T-helper 22 cell (primary cell): ENCODE data around the gene PRKG2.
"Not testable (repeated sequence)": the region's sequence is repeated elsewhere in the genome, so short reads cannot be mapped to it uniquely, and the experiment has no call there.

Experiments
- DNase-seq: peaks from one replicate; pipeline ENCODE4 v3.0.0-alpha.2; 2020; ENCODE audit warnings: low read depth

Gene PRKG2, protein sequence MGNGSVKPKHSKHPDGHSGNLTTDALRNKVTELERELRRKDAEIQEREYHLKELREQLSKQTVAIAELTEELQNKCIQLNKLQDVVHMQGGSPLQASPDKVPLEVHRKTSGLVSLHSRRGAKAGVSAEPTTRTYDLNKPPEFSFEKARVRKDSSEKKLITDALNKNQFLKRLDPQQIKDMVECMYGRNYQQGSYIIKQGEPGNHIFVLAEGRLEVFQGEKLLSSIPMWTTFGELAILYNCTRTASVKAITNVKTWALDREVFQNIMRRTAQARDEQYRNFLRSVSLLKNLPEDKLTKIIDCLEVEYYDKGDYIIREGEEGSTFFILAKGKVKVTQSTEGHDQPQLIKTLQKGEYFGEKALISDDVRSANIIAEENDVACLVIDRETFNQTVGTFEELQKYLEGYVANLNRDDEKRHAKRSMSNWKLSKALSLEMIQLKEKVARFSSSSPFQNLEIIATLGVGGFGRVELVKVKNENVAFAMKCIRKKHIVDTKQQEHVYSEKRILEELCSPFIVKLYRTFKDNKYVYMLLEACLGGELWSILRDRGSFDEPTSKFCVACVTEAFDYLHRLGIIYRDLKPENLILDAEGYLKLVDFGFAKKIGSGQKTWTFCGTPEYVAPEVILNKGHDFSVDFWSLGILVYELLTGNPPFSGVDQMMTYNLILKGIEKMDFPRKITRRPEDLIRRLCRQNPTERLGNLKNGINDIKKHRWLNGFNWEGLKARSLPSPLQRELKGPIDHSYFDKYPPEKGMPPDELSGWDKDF

DNA sequence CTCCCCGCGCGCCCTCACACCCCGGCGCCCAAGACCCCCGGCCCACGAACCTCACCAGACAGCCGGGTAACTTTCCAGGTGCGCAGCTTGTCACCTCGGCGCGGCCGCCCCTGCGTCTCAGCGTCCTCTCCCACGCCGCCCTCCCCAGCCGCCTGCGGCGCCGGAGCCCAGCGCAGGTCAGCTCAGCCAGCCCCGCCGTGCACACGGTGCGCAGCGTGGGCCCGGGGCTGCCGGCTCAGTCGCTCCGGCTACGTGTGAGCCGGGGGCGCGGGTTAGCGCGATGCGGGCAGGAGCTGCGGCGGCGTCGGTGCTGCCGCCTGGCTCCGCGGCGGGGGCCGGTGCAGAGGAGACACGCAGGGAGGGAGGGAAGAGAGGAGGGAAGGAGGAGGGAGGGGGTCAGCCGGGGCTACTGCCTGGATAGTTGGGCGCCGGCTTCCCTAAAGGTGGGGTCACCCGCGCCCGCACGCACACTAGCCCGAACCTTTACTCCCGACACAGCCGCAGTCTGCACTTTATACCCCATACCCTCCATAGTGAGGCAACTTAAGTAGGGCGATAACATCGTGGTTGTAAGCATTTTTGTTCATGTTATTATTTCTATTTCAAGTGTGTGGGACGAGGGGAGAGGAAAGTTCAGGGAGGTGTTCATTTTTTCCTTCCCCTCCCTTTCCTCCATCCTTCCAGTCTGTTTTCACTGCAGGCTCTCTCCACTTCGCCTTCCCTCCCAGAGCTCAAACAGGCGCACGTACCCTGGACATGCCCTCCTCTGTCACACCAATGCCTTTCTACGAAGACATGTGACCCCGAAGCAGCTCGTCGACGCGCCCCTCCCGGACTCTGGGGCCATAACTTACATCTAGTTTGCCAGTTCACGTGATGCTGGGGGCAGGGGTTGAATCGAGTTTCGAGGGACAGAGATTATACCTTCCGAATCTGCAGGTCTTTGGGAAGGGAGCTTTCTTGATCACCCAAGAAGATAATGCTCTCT is at the start of gene PRKG2:
TSS of gene PRKG2 (minus strand) at position 342 of the 988 bp plus-strand sequence. CDS start 10,175 bp downstream, outside the sequence.
- DNase-seq, result no peak

DNA sequence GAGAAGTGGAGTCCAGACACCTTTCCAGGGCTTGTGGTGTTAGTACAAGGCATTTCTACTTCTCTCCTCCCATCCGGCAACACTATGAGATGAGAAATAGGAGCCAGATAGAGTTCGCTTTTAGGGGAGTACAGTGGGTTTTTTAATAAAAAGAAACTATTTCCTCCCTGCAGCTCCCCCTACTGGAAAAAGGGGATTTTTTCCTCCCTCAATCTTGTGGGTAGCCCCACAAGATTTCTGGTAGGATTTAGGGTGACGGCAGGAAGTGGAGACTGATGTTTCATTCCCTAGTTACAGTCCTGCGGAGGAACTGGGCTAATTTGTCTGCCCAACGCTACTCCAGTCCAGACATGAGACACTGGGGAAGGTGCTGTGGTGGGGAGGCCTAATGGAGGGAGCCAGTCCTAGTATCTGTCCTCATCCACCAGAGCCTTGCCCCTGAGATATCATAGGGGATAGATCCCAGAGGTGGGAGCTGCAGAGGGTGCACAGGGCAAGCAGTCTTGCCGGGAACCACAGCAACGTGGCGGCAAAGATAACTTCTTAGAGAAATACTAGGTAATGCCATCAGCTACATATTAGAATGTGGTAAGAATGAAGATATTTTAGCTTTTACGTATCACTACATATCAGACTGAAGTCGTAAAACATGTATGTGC is 45.5 kb upstream of the PRKG2 start:
- no peak for DNase-seq

DNA sequence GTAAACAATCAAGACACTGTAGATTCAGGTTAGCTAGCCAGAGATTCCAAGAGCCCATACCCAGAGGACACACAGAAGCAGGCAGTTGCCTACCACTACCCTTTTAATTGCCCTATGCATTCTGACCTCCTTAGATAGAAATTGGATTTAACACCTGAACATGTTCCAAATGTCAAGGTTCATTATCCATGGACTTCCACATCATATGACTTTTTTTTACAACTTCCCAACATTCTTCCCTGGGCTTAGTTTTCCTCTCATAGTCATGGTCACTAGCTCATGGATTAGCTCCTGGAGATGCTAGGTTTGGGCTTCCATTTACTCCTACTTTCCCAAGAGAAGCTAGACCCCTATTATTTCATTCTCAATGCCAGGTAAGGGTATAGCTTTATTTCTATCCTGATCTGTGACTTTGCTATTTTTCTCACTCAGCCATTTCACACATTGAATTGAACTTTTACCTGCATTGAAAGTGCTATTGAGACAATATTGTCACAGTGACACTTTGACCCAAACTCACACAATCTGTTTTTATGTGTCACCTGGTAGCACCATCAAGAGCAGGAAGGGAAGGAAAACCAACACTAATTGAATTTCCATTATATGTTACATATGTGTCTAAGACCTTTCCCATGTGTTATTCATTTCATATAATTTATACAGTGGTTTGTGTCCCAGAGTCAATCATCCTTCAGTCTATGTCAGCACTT is 44.0 kb upstream of the PRKG2 start:
- no peak for DNase-seq

DNA sequence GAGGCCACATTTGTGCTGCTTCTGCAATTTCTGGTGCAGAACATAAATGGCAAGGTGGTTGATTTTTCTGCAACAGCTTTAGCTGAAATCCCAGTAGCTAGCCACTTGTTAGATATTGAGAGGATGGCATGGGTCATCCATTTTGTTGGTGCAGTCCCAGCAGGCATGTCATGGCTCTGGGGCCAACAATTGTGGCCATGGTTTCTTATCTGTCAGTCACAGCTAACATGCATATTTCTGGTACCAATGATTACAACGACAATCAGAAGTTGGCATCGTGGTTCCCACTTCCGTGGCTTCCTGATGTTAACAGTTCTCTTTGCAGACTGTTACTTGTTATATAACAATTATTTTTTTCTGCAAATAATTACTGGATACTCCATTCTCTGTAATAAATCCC is 42.8 kb upstream of the PRKG2 start:
- DNase-seq, result no peak

DNA sequence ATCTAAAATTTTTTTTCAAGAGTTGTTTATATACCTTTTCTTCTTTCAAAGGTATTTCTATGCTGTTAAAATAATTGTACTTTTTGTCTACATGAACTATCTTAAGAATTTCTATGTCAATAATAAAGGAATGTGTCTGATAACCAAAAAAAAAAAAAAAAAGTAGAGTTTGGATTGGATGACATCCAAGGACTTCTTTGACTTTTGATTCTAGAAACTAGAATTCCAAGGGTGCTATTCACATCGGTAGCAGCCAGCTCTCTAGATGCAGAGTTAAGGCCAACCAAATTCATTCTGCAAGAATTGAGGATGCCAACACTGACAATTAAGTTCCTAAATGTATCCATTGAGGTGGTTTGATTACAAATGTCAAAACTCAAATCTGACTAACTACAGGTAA is 42.0 kb upstream of the PRKG2 start:
- DNase-seq, result no peak

DNA sequence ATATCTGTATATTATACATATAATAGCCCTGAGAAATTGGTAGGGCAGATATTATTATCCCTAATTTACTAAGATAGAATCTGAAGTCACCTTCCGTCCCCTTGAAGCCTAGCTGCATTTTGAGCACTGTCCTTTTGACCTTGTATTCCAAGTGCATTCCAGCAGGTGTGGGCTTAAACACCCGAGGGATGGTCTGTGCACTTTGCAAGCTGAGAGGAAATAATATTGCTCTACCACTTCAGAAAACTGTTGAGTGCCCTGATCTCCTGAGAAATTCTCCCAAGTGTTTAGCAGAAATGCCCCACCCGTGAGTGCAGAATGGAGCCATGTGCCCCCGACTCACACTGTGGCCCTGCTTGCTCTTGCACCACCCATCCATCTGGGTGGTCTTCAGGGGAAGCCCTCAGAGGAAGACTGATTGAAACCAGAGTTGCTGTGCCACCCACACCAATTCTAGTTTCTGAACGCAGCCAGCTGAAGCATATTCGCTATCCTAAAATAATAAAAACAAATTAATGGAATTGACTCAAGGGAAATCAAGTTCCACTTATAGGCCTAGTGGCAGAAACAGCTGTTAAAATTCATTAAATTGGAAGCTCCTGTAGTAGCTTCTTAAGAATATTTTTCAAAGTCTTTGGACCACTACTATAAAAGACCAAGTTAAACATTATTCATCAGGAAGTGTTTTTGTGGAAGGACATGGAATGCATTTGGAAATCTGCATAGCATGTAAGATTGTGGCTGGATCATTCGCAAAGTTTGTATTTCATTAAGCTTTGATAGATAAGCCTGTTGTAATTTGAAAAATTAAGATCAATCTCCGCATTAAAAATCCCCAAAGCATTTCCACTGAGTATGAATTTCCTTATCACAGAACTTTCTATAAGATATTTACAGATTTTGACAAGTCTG is 41.3 kb upstream of the PRKG2 start:
- no peak for DNase-seq

DNA sequence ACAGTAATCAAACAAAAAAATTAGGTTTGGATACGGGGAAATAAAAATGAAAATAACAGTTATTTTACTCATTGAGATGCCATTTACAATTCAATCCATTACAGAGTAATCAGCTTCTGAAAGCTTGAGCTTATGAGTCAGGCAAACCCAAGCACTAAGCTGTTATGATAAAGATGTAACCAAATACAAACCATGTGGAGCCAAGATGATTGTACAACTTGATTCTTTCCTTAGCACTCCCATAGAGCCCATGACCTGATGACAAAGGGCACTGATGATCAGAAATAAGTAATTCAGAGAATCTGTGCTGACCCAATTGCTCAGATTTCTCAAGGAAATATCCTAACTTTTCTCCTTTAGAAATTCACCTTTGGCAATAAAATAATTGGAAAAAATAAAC is 40.5 kb upstream of the PRKG2 start:
- DNase-seq, result no peak

DNA sequence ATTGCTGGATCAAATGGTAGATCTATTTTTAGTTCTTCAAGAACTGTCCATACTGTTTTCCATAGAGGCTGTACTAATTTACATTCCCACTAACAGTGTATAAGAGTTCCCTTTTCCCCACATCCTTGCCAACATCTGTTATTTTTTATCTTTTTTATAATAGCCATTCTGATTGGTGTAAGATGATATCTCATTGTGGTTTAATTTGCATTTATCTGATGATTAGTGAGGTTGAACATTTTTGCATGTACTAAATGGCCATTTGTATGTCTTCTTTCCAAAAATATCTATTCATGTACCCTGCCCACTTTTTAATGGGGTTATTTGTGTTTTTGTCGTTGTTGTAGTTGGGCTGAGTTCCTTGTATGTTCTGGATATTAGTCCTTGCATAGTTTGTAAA is 35.4 kb upstream of the PRKG2 start:
- no peak for DNase-seq

DNA sequence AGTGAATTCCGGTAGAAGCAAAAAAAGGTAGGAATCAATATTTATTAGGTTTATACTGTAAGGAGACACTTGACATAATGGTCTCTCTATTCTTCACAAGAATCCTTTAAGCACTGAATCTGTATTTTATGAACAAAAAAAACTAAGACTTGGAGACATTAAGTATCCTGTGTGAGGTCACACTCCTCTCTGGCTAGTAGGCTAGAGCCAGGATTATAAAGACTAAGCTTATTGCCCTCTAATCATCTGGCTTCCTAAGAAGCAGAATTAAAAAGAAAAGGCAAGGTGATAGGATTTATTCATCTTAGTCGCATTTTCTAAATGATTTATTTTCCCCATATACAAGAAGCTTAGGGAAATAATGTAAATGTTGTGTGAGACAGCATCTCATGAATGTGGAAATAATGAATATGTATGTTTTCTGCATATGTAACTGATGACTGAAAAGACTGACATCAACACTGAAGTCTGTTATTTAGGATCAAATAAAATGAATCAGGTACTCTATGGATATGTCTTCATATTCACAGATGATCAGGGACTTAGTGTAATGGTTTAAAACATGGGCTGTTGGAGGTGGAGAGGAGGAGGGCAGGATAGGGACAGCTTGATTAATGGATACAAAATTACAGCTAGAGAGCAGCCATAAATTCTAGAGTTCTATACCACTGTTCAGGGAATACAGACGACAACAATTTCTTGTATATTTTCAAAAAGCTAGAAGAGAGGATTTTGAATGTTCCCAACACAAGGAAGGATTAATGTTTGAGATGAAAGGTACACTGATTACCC is 30.4 kb upstream of the PRKG2 start:
- DNase-seq, result no peak

DNA sequence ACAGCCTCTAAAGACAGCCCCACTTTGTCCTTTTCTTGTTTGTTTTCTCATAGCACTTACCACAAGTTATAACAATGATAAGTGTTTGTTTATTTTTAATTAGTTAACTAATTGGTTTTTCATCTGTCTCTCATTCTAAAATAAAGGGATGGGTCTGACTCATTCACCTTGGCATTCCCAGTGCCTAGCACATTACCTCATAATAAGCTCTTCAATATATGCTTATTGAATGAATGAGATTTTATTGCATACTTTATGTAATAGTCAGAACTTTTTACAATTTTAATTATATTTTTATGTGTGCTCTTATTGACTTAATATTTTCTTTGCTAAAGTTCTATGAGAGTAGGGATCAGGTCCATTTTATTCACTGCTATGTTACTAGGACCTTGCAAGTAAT is 22.8 kb upstream of the PRKG2 start:
- no peak for DNase-seq

DNA sequence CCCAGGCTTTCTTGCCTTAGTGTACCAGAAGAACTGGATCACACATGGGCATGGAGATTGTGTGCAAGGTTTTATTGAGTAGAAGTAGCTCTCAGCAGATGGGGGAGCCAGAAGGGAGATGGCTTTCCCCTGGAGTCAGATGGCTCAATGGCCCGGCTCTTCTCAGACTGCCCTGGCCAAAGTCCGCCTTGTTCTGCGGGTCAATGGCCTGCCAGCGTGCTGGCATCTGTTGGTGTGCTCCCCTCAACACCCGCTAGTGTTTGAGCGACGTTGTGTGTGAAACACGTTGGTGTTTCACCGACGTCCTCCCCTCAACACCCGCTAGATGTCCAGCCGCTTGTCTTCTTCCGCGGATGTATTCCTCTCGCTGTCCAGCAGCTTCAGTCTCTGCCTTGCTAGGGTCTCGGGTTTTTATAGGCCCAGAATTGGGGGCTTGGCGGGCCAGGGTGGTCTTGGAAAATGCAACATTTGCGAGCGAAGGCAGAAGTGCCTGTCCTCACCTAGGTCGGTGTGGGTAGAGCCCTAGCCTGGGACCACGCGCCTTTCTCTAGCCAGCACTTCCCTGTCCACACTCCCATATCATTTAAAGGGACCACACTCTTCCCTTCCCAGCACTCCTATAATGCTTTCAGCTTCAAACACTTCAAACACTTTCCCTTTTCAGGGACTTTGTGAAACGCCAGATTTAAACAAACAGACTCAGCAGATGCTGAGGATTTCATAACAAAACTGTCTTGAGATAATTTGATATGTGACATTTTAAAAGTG is 21.1 kb upstream of the PRKG2 start:
- no peak for DNase-seq

DNA sequence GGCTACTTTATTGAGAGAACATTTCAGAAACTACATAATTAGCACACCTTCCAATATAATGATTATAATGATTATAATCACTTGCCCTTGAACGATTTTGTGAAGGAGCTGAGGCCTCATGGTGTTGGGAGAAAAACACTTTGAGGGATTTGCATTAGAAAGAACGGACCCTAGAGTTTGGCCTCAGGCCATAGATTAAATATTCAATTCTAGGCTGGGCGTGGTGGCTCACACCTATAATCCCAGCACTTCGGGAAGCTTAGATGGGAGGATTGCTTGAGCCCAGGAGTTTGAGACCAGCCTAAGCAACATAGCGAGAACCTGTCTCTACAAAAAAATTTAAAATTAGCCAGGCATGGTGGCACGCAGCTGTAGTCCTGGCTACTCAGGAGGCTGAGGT is 12.9 kb upstream of the PRKG2 start:
- no peak for DNase-seq

DNA sequence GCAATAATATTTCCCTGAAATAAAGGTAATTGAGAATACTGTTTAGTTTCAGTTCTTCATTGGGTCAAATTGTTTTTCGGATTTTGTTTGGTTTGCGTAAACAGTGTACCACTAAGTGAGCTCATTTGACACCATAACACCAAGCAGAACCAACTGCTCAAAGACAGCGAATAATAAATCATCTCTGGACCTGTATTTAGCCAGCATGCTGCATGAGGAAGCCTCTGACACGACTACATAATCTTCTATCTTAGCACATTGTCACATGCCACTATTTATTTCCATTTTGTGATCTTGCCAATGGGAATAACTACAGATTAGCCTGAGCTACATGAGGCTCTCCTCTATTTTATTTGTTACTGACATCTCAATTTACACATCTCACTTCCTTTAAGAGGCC is 12.1 kb upstream of the PRKG2 start:
- DNase-seq, result no peak

DNA sequence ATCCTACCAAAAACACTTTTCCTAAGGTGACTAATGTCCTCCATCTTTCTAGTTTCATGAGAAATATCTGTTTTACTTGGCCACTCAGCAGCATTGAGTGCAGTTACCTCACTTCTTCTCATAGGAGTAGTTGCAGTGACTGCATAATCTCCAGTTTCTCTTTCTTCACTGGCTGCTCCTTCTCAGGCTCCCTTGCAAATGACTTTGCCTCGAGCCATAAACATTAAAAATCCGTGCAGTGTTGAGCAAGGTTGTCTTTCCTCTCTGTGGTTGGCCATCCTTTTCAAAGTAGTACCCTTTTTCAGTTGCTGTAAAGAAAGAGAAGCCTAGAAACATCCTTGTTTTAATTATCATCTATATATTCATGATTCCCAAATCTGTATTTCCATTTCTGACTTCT is 10.2 kb upstream of the PRKG2 start:
- DNase-seq, result no peak

DNA sequence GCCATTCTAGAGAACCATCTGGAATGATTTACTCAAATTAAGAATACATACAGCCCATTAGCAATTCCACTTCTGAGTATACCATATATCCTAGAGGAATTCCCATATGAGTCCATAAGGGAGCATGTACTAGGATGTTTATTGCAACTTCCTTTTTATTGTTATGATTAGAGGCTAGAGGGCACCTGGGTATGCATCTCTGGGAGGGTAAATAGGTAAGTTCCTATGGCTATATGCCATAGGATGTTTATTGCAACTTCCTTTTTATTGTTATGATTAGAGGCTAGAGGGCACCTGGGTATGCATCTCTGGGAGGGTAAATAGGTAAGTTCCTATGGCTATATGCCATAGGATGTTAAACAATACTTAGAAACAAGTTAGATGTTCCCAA is 7.1 kb upstream of the PRKG2 start:
- DNase-seq, result not testable (repeated sequence)

DNA sequence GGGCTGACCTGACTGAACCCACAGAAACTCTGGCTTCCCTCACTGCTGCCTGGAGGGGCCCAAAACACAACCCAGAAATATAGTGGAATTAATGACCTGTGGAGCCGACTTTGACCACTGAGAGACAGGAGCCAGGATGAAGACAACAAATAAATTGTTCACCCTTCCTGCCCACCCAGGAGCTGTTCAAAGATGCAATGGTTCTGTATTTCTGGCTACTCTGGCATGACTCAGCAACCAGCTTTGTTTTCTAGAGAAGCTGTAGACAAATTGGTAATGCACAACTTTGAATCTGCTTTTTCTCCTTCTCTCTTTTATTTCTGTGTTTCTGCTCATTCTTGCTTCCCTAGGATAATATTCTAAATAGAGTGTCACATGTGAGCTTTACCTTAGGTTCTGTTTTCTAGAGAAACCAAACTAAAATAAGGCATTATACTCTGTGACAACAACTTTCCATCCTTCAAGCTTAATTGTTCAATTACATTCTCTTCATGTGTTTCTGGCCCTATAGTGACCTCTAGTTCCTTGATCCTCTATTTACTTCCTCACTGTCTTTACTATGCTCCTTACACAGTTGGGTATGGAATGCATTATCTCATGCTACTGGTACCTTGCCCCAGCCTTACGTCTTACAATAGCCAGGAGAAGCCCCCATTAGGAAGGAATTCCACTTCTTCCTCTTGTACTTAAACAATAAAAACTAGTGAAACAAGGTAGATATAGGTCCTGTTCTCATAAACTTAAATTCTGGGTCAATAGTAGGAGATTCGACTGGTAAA is 6.5 kb upstream of the PRKG2 start:
- no peak for DNase-seq

DNA sequence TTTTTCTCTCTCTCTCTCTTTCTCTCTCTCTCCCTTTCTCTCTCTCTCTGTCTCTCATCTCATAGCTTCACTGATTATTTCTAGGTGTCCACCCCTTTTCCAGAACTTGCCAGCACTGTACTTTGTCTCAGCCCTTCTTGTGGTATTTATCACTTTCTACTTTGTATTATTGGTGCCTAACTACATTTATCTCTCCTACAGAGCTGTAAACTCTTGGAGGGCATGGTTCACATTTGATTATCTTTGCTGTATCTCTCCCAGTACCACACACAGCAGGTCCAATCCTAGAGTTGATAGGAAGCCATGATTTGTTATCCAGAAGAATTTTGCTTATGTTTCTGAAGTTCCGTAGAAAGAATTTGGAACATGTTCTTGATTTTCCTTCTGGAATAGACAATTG is 5.2 kb upstream of the PRKG2 start:
- no peak for DNase-seq

DNA sequence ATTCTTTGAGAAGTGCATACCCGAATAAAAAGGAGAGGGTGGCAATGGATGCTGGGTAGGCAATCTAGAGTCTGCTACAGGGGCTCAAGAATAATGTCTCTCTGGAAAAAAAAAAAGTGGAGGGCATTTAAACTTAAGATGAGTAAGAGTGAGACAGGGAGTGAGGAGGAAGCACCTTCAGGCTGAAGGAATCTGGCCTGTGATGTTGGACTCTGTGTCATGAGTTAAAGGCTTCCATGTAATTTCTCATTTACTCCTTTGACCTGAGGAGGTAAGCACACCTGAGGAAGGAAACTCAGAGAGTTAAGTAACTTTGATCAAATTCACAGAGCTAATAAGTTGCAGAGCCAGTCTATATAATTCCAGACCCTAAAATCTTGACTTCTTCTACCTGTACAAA is 3.2 kb upstream of the PRKG2 start:
- no peak for DNase-seq
